Esophagus muscularis mucosa (tissue), 4 donors: Measurements from ENCODE around the gene TRAPPC5.

Source experiments
- CTCF ChIP-seq, 3 experiments: fragments of 200-600 bp in 2 of 3; fragments of 450-650 bp in 1 of 3; sonication (generic) in 2 of 3; IDR thresholded peaks; one replicate each; pipeline ENCODE4 v1.5.1; 2017 to 2019; ENCODE audit warnings: antibody characterized with exemption in 3 of 3, mild to moderate bottlenecking in 2 of 3, moderate library complexity in 1 of 3
- EP300 ChIP-seq: sonication (generic); formaldehyde crosslinking; IDR thresholded peaks from one replicate; pipeline ENCODE4 v1.6.1; 2017; ENCODE audit warnings: antibody characterized with exemption
- POLR2A ChIP-seq: fragments of 450-650 bp; IDR thresholded peaks from one replicate; pipeline ENCODE4 v1.6.1; 2017; ENCODE audit warnings: antibody characterized with exemption, moderate library complexity, mild to moderate bottlenecking, low read depth
- POLR2AphosphoS5 ChIP-seq, 2 donors: sonication (generic); formaldehyde crosslinking; IDR thresholded peaks; one replicate each; pipeline ENCODE4 v1.6.1; 2017; ENCODE audit warnings: antibody characterized with exemption in 2 of 2

GRCh38 chr19:7676854-7677253, 3.8 kb upstream of the TRAPPC5 start, which contains the start of gene MCEMP1:
- TF ChIP-seq CTCF (IDR thresholded peaks at IDR 0.05) (no peak), EP300 (no peak), POLR2AphosphoS5 (IDR thresholded peaks at IDR 0.05) (no peak), POLR2A (no peak)
